Muscle of arm (tissue), 12 donors: Measurements from ENCODE around the gene TEK. TPM values are rescaled to one million over a fixed set of nuclear protein-coding genes. Genes with fewer than 3 reads are reported as not detected.
A peak's percentile ranks its signal among the peaks of the same experiment; 100 is the strongest.
"Not testable (repeated sequence)": the region's sequence is repeated elsewhere in the genome, so short reads cannot be mapped to it uniquely, and the experiment has no call there.

Source experiments
- DNase-seq: peaks from one replicate; pipeline ENCODE4 v3.0.0-alpha.2; 2013
- polyA plus RNA-seq, 12 donors: library from polyadenylated mRNA; unstranded; fragments of 120-200 nt; gene quantifications; one replicate each; pipeline ENCODE4 v1.2.1, GENCODE V29; 2013; ENCODE audit not compliant: insufficient read length in 12 of 12

Gene TEK
- polyA plus RNA-seq, 12 donors, result 14.2 to 20.3 (median 17.8) TPM; not detected in 1

DNA sequence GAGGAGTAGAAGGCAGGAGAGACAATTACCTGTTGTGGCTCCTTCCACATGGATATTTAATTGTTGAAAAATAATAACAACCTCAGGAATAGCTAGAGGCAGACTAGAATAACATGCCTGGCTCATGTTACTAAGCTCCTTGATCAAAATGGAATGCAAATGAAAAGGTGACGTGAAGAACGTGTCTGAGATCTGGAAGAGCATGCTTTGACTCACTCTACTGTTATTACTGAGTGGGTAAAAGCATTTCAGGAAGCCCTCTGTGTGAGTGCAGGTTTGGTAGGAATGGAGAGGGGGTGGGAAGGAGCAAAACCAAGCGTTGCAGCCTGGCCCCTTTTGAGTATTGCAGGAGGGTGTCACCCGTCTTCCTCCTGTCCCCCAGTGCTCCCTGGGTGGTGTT, 103.2 kb downstream of the TEK start:
- no peak for DNase-seq

DNA sequence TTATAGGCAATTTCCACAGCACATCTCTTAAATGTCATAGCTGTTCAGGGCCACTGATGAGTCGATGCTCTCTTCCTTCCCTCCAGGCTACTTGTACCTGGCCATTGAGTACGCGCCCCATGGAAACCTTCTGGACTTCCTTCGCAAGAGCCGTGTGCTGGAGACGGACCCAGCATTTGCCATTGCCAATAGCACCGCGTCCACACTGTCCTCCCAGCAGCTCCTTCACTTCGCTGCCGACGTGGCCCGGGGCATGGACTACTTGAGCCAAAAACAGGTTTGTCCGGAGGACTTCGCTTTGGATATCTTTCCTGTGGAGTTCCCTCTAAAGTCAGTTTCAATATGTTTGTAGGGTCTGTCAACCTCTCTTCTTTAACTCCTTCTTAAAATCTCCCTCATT, 103.6 kb downstream of the TEK start:
- DNase-seq, result no peak

DNA sequence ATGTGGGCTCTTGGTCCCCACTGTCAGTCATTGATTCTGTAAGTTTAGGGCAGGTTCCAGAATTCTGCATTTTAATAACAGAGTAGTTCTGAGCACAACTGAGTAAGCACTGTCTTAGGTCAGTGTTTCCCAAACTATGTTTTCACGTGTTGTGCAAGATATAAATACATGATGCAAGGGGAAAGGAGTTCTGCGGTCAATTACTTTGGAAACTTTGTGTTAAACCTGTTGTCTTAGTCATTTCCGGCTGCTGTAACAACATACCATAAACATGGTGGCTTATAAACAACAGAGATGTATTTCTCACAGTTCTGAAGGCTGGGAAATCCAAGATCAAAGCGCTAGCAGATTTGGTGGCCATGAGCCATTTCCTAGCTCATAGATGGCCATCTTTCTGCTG, 118.2 kb downstream of the TEK start:
- no peak for DNase-seq

DNA sequence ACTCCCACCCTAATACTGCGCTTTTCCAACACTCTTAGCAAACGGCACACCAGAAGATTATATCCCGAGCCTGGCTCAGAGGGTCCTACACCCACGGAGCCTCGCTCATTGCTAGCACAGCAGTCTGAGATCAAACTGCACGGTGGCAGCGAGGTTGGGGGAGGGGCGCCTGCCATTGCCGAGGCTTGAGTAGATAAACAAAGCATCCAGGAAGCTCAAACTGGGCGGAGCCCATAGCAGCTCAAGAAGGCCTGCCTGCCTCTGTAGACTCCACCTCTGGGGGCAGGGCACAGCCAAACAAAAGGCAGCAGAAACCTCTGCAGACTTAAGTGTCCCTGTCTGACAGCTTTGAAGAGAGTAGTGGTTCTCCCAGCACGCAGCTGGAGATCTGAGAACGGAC, 130.6 kb downstream of the TEK start:
- not testable (repeated sequence) for DNase-seq

DNA sequence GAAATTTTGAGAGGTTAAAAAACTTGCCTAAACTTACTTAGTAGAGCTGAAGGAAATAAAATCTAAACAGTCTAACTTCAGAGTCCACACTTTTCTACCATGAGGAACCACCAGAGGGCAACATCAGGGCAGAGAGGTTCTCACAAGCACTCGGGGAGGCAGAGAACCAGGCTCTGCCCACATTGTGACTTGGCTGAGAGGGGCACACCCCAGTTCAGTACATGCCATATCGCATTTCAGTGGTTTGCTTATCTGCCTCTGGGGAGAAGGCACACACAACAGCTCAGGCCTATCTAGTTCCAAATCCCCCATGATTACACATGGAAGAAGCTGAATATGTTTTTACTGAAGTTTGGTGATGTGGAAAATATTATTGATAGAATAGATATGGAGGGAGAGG, 138.7 kb downstream of the TEK start:
- DNase-seq, result no peak

DNA sequence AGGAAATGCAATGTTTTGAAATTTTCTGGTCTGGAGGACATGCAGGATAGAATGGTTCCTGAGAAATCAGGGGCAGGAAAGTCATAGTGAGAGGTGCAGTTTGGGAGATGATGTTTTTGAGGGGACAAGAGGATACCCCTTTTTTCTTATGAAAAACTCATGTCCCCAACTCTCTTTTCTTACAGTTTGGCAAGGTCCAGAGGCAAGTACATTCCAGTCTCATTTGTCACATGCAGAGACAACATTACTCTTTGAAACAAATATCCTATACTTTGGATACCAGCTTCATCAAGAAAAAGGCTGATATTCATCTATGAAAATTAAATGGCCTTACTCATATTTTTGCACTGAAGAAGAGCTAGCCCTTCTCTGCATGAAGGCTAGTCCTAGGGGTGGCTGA, 139.7 kb downstream of the TEK start:
- DNase-seq, result no peak

DNA sequence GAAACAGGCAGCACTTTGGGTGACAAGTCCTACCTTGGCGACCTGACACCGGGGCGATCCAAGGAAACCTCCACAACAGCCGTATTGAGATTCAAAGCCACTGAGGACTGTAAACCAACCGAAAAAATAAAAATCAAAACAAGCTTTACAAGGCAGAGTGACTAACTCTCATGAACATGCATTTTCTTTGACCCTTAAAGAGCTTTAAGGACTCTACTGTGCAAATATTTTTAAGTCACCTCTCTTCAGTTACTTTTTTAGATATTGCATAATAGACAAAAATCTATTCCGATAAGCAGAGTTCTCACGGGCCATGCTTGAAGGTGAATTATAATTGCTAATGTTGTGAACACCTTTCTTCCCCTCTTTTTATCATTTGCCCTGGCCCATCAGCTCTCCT, 149.6 kb downstream of the TEK start:
- no peak for DNase-seq

DNA sequence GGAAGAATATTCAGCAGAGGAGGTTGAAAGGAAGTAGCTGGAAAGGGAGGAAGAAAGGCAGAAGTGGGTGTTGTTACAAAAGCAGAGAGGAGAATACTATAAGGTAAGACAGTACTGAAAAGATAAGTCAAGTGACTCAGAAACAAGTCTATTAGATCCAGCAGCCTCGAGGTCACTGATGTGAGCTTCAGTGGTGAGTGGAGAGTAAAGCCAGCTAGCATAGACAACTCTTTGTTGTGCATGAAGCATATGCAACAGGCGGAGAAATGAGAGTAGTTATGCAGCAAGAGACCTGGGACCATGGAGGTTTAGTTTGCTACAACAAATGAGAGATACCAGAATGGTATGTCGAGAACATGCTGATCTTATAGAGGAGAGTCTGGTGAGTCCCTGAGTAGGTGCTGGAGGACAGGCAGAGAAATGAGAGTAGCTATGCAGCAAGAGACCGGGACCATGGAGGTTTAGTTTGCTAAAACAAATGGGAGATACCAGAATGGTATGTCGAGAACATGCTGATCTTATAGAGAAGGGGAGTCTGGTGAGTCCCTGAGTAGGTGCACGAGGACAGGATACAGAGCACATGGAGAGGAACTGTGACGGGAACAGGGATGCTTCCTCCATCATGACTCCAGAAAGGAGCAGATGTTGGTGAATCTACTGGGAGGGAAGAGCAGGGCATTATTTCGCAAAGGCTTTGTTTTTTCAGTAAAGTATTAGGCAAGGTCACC, 151.9 kb downstream of the TEK start:
- DNase-seq, result no peak

DNA sequence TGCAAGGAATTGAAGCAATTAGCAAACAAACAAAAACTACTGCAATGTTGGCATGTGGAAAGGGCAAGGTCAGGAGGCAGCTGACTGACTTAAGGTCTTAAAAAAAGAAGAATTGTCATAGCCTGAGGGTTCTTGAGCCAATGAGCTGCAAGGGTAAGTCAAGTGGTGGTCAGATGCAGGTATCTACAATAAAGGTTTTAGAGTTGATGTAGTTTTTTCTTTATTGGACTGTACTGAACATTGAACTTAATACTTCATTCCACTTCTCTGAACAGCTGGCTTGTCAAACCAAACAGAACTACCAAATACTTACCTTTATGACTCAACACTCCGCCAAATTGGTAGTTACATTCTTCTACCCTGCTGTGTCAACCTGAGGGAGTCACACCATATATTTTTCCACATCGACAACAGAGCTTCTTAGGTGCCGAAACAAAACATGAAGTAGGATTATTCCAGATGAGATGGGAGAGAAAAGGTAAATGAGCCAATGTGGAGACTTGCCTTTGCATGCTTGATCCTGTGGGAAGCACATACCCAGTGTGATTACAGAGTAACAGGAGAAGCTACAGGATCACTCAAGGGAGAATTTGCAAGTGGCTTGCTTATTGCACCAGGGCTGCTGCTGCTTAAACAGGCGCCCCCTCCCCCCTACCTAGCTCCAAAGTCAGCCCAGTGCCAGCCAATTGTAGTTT, 152.6 kb downstream of the TEK start:
- DNase-seq, result no peak

DNA sequence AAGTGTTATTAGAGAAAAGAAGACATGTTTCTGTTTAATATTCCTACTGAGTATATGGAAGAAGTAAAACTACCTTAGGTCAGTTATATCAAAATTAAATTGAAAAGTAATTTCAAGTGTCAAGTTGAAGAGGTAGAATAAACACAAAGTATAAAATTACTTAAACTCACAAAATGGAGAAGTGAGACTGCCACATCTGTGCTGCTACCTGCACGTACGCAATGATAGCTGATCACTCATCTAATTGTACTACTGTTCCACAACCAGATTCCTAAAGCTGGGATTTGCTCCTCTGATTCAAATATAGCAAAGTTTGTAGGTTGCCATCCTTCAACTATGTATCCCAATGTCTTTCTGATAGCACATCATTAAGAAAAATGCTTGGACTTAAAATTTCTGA, 163.1 kb downstream of the TEK start:
- no peak for DNase-seq

DNA sequence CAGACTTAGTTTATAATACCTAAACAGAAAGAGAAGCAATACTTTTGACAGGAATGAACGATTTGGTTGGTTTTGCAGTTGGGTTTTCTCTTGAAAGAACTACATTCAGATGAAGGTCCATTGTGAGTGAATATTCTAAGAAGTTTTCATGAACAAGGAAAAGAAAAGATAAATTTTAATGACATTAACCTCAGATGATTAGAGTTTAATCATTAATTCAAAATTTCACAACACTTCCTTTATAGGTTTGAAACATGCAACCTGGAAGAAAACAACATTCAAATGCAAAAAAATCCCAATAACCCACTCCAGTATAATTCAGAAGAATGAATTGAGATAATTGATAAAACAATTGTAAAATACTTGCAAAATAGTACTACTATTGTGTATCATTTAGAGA, 164.2 kb downstream of the TEK start:
- DNase-seq, result no peak

DNA sequence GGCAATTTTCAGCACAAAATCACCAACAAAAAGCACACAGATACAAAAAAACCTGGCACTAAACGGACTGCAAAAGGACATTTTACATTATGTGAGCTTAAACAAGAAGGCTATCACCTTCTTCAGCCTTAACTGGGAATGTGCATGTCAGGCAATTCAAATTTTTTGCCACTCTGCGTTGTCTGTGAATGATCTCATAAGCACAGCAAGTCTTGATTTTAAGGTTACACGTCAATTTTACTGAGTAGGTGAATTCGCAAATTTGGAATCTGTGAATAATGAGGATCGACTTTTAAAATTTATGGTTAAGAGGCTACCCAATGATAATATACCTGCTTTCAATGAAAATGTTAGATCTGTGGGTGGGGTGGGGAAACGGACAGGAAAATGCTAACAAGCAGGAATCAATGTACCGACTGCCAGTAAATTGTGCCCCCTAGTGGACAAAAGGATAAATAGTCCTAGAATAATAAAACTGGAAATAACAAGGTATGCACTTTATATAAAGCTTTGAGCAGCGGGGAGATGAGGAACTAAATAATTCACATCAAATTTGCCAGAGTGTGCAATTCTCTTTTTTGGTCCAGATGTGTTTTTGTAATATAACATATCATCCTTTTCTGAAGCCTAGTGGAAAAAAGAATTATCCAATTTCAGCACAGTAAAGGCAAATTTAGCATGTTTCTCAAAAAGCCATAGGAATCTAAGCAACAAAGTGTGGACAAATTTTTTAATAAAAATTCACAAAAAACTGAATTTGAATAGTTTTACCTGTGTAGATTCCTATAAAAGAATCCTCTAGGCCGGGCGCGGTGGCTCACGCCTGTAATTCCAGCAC, 167.4 kb downstream of the TEK start:
- peak; percentile 72 for DNase-seq

DNA sequence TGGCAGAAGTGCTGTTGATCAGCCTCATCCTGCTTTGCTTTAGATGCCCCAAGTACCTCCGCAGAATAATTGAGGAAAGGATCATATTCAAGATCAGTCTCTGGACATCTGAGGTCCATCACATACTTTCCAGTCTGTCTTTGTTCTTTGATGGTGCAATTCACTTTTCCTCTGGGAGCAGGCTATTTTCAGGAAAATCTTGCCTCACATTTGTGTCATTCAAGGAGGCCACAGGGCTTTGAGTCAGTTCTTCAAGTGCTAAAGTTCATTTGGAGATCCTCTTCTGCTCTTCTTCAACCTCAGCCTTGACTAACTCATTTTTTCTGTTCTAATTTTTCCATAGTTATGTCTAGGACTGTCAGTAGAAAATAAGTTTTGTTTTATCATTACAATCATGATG, 169.3 kb downstream of the TEK start:
- no peak for DNase-seq

DNA sequence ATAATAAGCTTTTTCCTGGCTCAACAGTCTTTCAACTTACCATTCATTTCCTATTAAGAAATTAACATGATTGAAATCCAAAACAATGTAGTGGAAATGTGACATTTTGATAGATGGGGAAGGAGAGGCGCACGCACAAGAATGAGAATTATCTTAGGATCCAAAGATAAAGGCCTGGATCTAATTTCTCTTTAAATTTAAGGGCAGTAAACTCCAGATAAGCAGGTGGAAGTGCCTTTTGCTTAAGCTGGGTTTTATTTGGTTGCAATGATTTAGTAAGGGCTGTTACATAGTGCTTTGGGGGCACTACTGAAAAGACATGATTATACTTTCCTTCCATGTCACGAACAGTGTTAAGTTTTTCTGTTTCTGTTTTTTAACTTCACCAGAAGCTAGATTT, 170.6 kb downstream of the TEK start:
- no peak for DNase-seq

Other genes starting within 250 kb of the TEK start
- gene CAAP1, start 216.4 kb upstream of the TEK start, polyA plus RNA-seq, result 10 to 100 TPM in 11 of 12 donors, not detected in 1; 15.6 to 29.5 (median 19.7) TPM
- 10 to 100 TPM in 11 of 12 donors, not detected in 1; 29.8 to 42.8 (median 38.3) TPM for gene PLAA, start 162.0 kb upstream of the TEK start, polyA plus RNA-seq
- gene IFT74, start 152.8 kb upstream of the TEK start, polyA plus RNA-seq, result 10 to 100 TPM in 11 of 12 donors, not detected in 1; 10.8 to 28.6 (median 15.8) TPM
- 10 to 100 TPM in 1 of 12 donors, under 1 TPM in 9, not detected in 2; 0.04 to 10.4 (median 0.13) TPM for gene LRRC19, start 103.6 kb upstream of the TEK start, polyA plus RNA-seq
- not detected for gene EQTN, start 187.9 kb downstream of the TEK start, polyA plus RNA-seq